GM12801 (cell line): ENCODE results near the gene CRY1.

ENCODE experiments used
- TF ChIP-seq, protein P1 (sequence below): IDR thresholded peaks from one replicate; pipeline ENCODE4 v1.5.1; 2011; ENCODE audit warnings: control low read depth; ENCODE audit not compliant: insufficient read length; ENCODE audit errors: extremely low read depth

Gene CRY1

GRCh38 chr12:107086314-107086713 lies 7.0 kb downstream of the CRY1 start:
- TF ChIP-seq, protein P1, sequence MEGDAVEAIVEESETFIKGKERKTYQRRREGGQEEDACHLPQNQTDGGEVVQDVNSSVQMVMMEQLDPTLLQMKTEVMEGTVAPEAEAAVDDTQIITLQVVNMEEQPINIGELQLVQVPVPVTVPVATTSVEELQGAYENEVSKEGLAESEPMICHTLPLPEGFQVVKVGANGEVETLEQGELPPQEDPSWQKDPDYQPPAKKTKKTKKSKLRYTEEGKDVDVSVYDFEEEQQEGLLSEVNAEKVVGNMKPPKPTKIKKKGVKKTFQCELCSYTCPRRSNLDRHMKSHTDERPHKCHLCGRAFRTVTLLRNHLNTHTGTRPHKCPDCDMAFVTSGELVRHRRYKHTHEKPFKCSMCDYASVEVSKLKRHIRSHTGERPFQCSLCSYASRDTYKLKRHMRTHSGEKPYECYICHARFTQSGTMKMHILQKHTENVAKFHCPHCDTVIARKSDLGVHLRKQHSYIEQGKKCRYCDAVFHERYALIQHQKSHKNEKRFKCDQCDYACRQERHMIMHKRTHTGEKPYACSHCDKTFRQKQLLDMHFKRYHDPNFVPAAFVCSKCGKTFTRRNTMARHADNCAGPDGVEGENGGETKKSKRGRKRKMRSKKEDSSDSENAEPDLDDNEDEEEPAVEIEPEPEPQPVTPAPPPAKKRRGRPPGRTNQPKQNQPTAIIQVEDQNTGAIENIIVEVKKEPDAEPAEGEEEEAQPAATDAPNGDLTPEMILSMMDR = no peak

DNA sequence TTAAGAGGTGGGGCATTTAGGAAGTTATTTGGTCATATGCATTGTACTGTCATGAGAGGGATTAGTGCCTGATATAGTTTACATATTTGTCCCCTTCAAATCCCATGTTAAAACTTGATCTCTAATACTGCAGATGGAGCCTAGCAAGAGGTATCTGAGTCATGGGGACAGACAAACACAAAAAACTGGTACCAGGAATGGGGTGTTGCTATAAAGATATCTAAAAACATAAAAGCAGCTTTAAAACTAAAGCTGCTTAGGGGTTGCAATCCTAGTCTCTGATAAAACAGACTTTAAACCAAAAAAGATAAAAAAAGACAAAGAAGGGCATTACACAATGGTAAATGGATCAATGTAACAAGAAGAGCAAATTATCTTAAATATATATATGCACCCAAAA lies 11.6 kb downstream of the CRY1 start:
- TF ChIP-seq, protein P1 = no peak

DNA sequence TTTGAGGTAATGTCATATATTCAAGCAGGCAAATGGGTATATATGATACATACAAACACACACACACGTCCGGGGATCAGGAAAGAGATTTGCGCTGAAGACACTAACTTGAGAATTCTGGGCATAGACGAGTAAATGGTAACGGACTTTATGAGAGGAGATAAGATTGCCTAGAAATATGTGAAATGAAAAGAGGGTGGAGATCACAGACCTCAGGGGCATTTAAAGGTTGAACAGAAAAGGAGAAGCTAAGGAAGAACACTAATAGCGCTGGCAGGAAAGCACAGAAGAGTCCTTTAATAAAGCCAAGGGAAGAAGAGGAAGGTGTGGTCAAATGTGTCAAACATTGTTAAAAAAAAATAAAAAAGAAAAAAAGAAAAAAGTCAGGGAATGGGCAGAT lies 13.1 kb downstream of the CRY1 start:
- TF ChIP-seq, protein P1 = no peak

- TF ChIP-seq, protein P1 = no peak
Measured at GRCh38 chr12:107079172-107080011, 14.0 kb downstream of the CRY1 start.

DNA sequence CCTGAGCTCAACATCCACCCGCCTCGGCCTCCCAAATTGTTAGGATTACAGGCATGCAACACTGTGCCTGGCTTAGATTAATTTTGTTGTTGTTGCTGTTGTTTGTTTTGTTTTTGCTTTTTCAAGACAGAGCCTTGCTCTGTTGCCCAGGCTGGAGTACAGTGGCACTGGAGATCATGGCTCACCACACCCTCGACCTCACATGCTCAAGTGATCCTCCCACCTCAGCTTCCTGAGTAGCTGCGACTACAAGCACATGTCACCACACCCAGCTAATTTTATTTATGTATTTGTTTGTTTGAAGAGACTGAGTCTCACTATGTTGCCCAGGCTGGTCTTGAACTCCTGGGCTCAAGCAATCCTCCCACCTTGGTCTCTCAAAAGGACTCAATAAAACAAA lies 26.7 kb downstream of the CRY1 start:
- TF ChIP-seq, protein P1 = no peak

- TF ChIP-seq, protein P1 = no peak
Measured at GRCh38 chr12:107064687-107065086, 28.7 kb downstream of the CRY1 start.

DNA sequence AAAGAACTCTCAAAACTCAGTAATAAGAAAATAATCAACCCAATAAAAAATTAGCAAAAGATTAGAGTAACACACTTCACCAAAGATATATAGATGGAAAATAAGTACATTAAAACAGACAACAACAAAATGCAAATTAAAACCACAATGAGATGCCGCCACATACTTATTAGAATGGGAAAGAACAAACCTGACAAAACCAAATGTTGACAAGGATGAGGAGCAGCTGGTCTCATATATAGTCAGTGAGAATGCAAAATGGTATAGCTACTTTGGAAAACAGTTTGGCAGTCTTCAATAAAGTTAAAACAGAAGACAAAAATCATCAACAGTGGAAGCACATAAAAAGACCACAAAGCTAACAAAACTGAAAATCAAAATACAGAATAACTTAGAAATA lies 29.1 kb downstream of the CRY1 start:
- TF ChIP-seq, protein P1 = no peak

DNA sequence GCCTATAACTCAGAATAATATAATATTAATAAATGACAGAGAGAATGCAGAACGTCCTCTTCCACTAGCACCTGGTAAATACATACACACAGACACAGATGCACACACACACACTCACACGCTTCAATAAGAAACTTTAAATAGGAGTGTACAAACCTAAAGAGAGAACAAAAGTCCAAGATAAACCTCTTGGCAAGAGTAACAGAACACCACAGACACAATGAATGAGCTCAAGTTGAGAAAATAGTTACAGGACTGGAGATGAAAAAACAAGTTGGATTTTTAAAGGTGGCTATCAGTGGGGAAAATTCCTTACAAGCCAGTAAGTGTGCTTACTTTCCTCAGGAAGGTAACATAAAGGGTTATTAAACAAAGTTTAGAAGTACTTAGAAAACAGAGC lies 35.2 kb downstream of the CRY1 start:
- TF ChIP-seq, protein P1 = no peak
